OCI-LY1 (cell line): ENCODE measurements around the gene KCTD5.
A peak's percentile ranks its signal among the peaks of the same experiment; 100 is the strongest.

Source experiments
- H2AFZ ChIP-seq: fragments of 200-600 bp; sonication (generic), shearing (Covaris generic); 2 replicates; pipeline ENCODE4 v1.6.0; 2014; ENCODE audit warnings: antibody characterized with exemption, mild to moderate bottlenecking, low read length
- H3F3A ChIP-seq: fragments of 200-600 bp; sonication (generic), shearing (Covaris generic); 2 replicates; pipeline ENCODE4 v1.6.0; 2014; ENCODE audit warnings: mild to moderate bottlenecking, antibody characterized with exemption, low read length, moderate library complexity; ENCODE audit not compliant: insufficient read depth
- H3K27ac ChIP-seq: fragments of 200-600 bp; sonication (generic); 2 replicates; pipeline ENCODE4 v1.5.1; 2014; ENCODE audit warnings: low read length, mixed run types, mild to moderate bottlenecking, low read depth; ENCODE audit not compliant: poor library complexity, severe bottlenecking
- H3K27me3 ChIP-seq: fragments of 200-600 bp; sonication (generic); 2 replicates; pipeline ENCODE4 v1.6.0; 2014; ENCODE audit warnings: antibody characterized with exemption, mild to moderate bottlenecking, low read length, moderate library complexity; ENCODE audit not compliant: insufficient read depth
- H3K36me3 ChIP-seq: fragments of 200-600 bp; sonication (generic); 2 replicates; pipeline ENCODE4 v1.6.1; 2014; ENCODE audit warnings: mild to moderate bottlenecking, antibody characterized with exemption, low read length, moderate library complexity, mixed read lengths; ENCODE audit not compliant: insufficient read depth
- H3K4me1 ChIP-seq: fragments of 200-600 bp; sonication (generic); 2 replicates; pipeline ENCODE4 v1.5.1; 2014; ENCODE audit warnings: mild to moderate bottlenecking, low read length, moderate library complexity; ENCODE audit not compliant: insufficient read depth, severe bottlenecking
- H3K4me2 ChIP-seq: fragments of 200-600 bp; sonication (generic), shearing (Covaris generic); 2 replicates; pipeline ENCODE4 v1.6.1; 2014; ENCODE audit warnings: low read length
- H3K4me3 ChIP-seq: fragments of 200-600 bp; sonication (generic); 2 replicates; pipeline ENCODE4 v1.5.1; 2014; ENCODE audit warnings: low read length, low read depth, mild to moderate bottlenecking, mixed read lengths; ENCODE audit not compliant: poor library complexity, severe bottlenecking
- H3K79me2 ChIP-seq: fragments of 200-600 bp; shearing (Covaris generic); 2 replicates; pipeline ENCODE4 v1.6.1; 2016; ENCODE audit warnings: mixed run types, low read length, mixed read lengths; ENCODE audit not compliant: insufficient read depth
- H3K9ac ChIP-seq: fragments of 200-600 bp; sonication (generic), shearing (Covaris generic); 2 replicates; pipeline ENCODE4 v1.6.1; 2014; ENCODE audit warnings: mild to moderate bottlenecking, low read length, mixed read lengths
- H3K9me2 ChIP-seq: fragments of 200-600 bp; sonication (generic), shearing (Covaris generic); 2 replicates; pipeline ENCODE4 v1.6.1; 2014; ENCODE audit warnings: low read depth, mild to moderate bottlenecking, low read length, mixed read lengths
- H3K9me3 ChIP-seq: fragments of 200-600 bp; shearing (Covaris generic); 2 replicates; pipeline ENCODE4 v1.6.1; 2014; ENCODE audit warnings: low read length, mixed read lengths
- H4K20me1 ChIP-seq: fragments of 200-600 bp; sonication (generic), shearing (Covaris generic); 2 replicates; pipeline ENCODE4 v1.6.0; 2016; ENCODE audit warnings: mild to moderate bottlenecking, low read length; ENCODE audit not compliant: insufficient read depth
- EZH2 ChIP-seq: fragments of 200-600 bp; sonication (generic), shearing (Covaris generic); IDR thresholded peaks from 2 replicates; pipeline ENCODE4 v1.8.0; 2017; ENCODE audit warnings: borderline replicate concordance, mixed run types, mild to moderate bottlenecking, antibody characterized with exemption, low read length, moderate library complexity, mixed read lengths
- TF ChIP-seq, protein P1 (sequence below): fragments of 200-600 bp; sonication (generic), shearing (Covaris generic); IDR thresholded peaks from 2 replicates; pipeline ENCODE4 v1.5.1; 2017; ENCODE audit warnings: mild to moderate bottlenecking, antibody characterized with exemption, low read length, moderate library complexity, mixed read lengths

KCTD5 gene

GRCh38 chr16:2717383-2718263 is 35.3 kb downstream of the KCTD5 start:
- no peaks in the 10 kb centered on the region for H3F3A ChIP-seq
- no peaks in the 10 kb centered on the region for H3K9me2 ChIP-seq
- H4K20me1 ChIP-seq, result no peaks in the 10 kb centered on the region
- no peak overlapping the region for H2AFZ ChIP-seq
- H3K27me3 ChIP-seq, result peaks cover 9% of the 10 kb centered on the region; the same call in 1 of the 2 replicates
- H3K9me3 ChIP-seq, result no peaks in the 10 kb centered on the region
- no peaks in the 10 kb centered on the region for H3K79me2 ChIP-seq
- peaks cover 11% of the 10 kb centered on the region for H3K4me1 ChIP-seq
- no peak for TF ChIP-seq EZH2
- TF ChIP-seq, protein P1, sequence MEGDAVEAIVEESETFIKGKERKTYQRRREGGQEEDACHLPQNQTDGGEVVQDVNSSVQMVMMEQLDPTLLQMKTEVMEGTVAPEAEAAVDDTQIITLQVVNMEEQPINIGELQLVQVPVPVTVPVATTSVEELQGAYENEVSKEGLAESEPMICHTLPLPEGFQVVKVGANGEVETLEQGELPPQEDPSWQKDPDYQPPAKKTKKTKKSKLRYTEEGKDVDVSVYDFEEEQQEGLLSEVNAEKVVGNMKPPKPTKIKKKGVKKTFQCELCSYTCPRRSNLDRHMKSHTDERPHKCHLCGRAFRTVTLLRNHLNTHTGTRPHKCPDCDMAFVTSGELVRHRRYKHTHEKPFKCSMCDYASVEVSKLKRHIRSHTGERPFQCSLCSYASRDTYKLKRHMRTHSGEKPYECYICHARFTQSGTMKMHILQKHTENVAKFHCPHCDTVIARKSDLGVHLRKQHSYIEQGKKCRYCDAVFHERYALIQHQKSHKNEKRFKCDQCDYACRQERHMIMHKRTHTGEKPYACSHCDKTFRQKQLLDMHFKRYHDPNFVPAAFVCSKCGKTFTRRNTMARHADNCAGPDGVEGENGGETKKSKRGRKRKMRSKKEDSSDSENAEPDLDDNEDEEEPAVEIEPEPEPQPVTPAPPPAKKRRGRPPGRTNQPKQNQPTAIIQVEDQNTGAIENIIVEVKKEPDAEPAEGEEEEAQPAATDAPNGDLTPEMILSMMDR, result no peak
- H3K4me3 ChIP-seq, result no peak overlapping the region
- H3K9ac ChIP-seq, result no peak overlapping the region
- no peak overlapping the region for H3K27ac ChIP-seq
- H3K4me2 ChIP-seq, result no peak overlapping the region
- no peaks in the 10 kb centered on the region for H3K36me3 ChIP-seq

DNA sequence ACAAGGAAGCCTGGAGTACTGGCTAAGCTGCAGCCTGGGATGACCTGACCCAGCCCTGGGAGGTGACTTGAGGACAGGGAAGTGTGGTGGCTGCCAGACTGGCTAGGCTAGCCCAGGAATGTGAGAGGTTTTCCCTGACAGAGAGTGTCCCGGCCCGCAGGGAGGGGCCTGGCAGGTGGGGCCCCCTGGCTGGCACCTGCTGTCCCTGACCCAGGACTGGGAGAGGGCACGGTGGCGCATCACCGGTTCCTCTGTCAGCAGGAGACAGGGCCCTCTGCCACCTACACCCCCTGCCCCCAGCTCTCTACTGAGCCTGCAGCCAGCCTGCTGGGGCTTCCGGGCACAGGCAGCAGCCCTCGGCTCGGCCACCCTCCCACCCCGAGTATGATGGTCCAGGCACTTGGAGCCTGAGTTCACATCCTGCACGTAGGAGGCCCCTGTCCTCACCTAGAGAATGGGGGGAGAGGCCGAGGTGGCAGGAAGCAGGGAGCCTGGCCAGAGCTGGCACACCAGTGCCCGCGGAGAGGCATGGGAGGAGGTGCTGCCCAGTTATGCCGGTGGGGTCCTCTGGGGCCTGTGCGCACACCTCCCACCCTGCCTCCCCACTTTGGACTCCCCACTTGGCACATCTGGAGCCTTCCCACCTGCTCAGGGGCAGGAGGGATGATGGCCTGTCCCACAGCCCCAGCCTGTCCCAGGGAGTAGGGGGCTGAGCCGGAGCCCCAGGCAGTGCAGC is 37.2 kb downstream of the KCTD5 start:
- H3K9ac ChIP-seq, result no peak overlapping the region

GRCh38 chr16:2720064-2720457 is 37.7 kb downstream of the KCTD5 start, which contains the start of gene PRSS27:
TSS of gene PRSS27 (minus strand) at chr16:2720224. CDS start at chr16:2720160, 64 bp downstream.
- Histone ChIP-seq H3K4me2 (peak within 1 kb of the TSS; percentile 73), H3K27me3 (no peaks in the 10 kb centered on the region; the same call in 1 of the 2 replicates), H3K27ac (no peak within 1 kb of the TSS), H3K79me2 (no peaks in the 10 kb centered on the region), H3K9me2 (no peaks in the 10 kb centered on the region), H2AFZ (no peak within 1 kb of the TSS), H3K9ac (peak within 1 kb of the TSS; percentile 69), H4K20me1 (no peaks in the 10 kb centered on the region), H3K9me3 (no peaks in the 10 kb centered on the region), H3K36me3 (no peaks in the 10 kb centered on the region), H3K4me1 (peaks cover 11% of the 10 kb centered on the region), H3K4me3 (peak within 1 kb of the TSS; percentile 67), H3F3A (no peaks in the 10 kb centered on the region)
- no peak for TF ChIP-seq EZH2
- TF ChIP-seq, protein P1, result no peak

More for the DNA sequence above, 37.2 kb downstream of the KCTD5 start:
- Histone ChIP-seq H3K79me2 (no peaks in the 10 kb centered on the region), H3K4me1 (peaks cover 11% of the 10 kb centered on the region), H3K4me2 (no peak overlapping the region), H3K27ac (no peak overlapping the region), H3K36me3 (no peaks in the 10 kb centered on the region), H3K9me3 (no peaks in the 10 kb centered on the region), H3K9me2 (no peaks in the 10 kb centered on the region), H2AFZ (no peak overlapping the region), H3K4me3 (no peak overlapping the region), H4K20me1 (no peaks in the 10 kb centered on the region), H3K27me3 (no peaks in the 10 kb centered on the region; the same call in 1 of the 2 replicates), H3F3A (no peaks in the 10 kb centered on the region)
- TF ChIP-seq, protein P1, result no peak
- TF ChIP-seq EZH2, result no peak
